HG02970 (cell line): Measurements from ENCODE around the gene CCL1.
"Not testable (repeated sequence)": the region's sequence is repeated elsewhere in the genome, so short reads cannot be mapped to it uniquely, and the experiment has no call there.

Source experiments
- ATAC-seq: cut with Tn5 transposase; IDR thresholded peaks from one replicate; pipeline ENCODE4 v1.9.1; 2021; ENCODE audit warnings: mild to moderate bottlenecking, moderate library complexity, moderate number of reproducible peaks; ENCODE audit not compliant: unreplicated experiment, low FRiP score

CCL1 gene

GRCh38 chr17:34361478-34362061, 1.5 kb downstream of the CCL1 start:
- ATAC-seq, result peak; percentile 53

GRCh38 chr17:34360601-34361270, 2.3 kb downstream of the CCL1 start:
- no peak for ATAC-seq

GRCh38 chr17:34358631-34359030, 4.4 kb downstream of the CCL1 start:
- ATAC-seq, result no peak

- ATAC-seq, result no peak
Observed at GRCh38 chr17:34357398-34357797, 5.6 kb downstream of the CCL1 start.

- ATAC-seq, result no peak
Observed at GRCh38 chr17:34356194-34356593, 6.8 kb downstream of the CCL1 start, which contains the start of gene CCL13. Gene CCL13, plus strand, starts transcription at chr17:34356480. Its CDS starts 47 bp downstream, at chr17:34356527.

GRCh38 chr17:34354637-34355036, 8.4 kb downstream of the CCL1 start:
- no peak for ATAC-seq

GRCh38 chr17:34352191-34352590, 10.8 kb downstream of the CCL1 start:
- no peak for ATAC-seq

GRCh38 chr17:34351096-34351495, 11.9 kb downstream of the CCL1 start:
- ATAC-seq, result no peak

GRCh38 chr17:34349751-34350150, 13.3 kb downstream of the CCL1 start:
- no peak for ATAC-seq

- no peak for ATAC-seq
Observed at GRCh38 chr17:34347063-34347462, 16.0 kb downstream of the CCL1 start.

- ATAC-seq, result no peak
Observed at GRCh38 chr17:34341916-34342315, 21.1 kb downstream of the CCL1 start.

- no peak for ATAC-seq
Observed at GRCh38 chr17:34339138-34339770, 23.8 kb downstream of the CCL1 start.

- ATAC-seq, result no peak
Observed at GRCh38 chr17:34337701-34338100, 25.3 kb downstream of the CCL1 start.

GRCh38 chr17:34327580-34327979, 35.5 kb downstream of the CCL1 start:
- ATAC-seq, result not testable (repeated sequence)

- no peak for ATAC-seq
Observed at GRCh38 chr17:34321964-34322363, 41.1 kb downstream of the CCL1 start.

GRCh38 chr17:34319039-34319483, 44.0 kb downstream of the CCL1 start, which contains the start of gene CCL8:
Gene CCL8, plus strand, starts transcription at chr17:34319435. Its CDS starts 67 bp downstream, at chr17:34319502.
- ATAC-seq, result no peak

- ATAC-seq, result no peak
Observed at GRCh38 chr17:34318474-34318873, 44.6 kb downstream of the CCL1 start.

- ATAC-seq, result no peak
Observed at GRCh38 chr17:34314279-34314678, 48.8 kb downstream of the CCL1 start.

GRCh38 chr17:34313164-34313563, 49.9 kb downstream of the CCL1 start:
- no peak for ATAC-seq

GRCh38 chr17:34312080-34312479, 51.0 kb downstream of the CCL1 start:
- no peak for ATAC-seq

GRCh38 chr17:34311291-34311690, 51.7 kb downstream of the CCL1 start:
- no peak for ATAC-seq
